GM18499 (cell line): Measurements from ENCODE around the gene AOPEP.

Experiments
- ATAC-seq: cut with Tn5 transposase; IDR thresholded peaks from one replicate; pipeline ENCODE4 v1.9.1; 2021; ENCODE audit warnings: moderate number of reproducible peaks; ENCODE audit not compliant: insufficient read depth, unreplicated experiment

AOPEP gene, protein sequence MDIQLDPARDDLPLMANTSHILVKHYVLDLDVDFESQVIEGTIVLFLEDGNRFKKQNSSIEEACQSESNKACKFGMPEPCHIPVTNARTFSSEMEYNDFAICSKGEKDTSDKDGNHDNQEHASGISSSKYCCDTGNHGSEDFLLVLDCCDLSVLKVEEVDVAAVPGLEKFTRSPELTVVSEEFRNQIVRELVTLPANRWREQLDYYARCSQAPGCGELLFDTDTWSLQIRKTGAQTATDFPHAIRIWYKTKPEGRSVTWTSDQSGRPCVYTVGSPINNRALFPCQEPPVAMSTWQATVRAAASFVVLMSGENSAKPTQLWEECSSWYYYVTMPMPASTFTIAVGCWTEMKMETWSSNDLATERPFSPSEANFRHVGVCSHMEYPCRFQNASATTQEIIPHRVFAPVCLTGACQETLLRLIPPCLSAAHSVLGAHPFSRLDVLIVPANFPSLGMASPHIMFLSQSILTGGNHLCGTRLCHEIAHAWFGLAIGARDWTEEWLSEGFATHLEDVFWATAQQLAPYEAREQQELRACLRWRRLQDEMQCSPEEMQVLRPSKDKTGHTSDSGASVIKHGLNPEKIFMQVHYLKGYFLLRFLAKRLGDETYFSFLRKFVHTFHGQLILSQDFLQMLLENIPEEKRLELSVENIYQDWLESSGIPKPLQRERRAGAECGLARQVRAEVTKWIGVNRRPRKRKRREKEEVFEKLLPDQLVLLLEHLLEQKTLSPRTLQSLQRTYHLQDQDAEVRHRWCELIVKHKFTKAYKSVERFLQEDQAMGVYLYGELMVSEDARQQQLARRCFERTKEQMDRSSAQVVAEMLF

DNA sequence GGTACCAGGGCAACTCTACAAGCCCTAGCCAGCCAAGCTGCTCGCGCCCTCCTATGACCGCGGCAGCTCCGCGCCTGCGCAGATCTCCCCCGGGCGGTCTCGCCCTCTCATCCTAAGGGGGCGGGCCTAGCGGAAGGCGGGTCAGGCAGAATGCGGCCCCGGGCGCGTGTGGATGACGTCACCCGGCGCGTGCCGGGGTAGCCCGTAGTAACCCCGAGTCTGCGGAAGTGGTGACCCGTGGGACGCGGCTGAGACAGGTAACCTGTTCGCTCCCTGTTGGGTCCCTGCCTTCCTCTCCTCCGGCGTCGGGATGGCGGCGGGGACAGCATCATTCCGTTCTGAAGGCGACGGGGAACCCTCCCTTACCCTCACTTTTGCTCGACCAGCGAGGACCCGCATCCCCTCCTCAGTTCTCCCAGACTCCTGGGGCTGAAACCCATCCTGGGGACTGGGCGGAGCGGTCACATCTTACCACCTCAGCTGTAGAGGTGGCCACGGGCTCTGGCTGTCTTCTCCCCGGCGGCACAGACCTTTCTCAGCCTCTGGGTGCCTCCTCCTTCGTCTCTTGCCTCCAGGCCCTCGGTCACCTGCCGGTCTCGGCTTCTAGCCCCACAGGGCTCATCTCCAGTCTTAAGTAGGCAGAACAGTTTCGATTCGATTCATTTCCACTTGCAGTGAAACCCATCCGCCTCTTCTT, at the start of gene AOPEP:
TSS of gene AOPEP (plus strand) at position 205 of the 697 bp plus-strand sequence. CDS start 33,085 bp downstream, outside the sequence.
- ATAC-seq: peak; percentile 89

DNA sequence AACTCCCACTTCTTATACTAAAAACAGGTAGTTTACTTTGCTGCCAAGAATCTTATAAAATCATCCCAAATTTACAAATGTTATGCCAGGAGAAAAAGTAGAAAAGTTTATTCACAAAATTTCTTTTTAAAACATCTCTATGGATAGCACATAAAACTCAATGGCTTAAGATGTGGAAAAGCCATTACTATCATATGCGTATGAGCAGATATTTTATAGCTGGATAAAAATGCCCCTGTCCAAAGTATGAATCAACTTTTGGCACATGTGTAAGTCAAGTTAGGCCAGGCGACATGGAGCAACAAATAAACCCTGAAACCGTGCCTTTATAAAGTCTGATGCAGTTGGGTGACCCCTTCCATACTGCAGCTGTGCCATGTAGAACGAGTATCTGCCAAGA, 48.6 kb upstream of the AOPEP start:
- no peak for ATAC-seq

GRCh38 chr9:94679587-94679986, 46.9 kb upstream of the AOPEP start:
- ATAC-seq: no peak

DNA sequence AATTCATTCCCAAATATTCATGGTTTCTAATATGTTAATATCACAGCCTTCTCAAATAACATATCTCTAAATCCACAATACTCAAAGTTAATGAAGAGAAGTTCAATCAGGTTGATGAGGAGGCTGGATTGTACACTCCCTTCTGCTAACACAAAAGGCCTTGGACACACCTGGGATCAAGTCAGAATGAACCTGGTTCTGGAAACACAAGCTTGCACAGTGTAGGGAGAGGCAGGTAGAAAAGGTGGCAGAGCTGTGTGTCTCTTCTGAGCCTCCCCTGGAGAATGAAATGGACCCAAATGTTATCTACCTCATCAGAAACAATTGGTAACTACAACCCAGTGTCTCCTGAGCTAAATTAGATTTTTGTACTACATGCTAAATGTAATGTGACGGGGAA, 46.5 kb upstream of the AOPEP start:
- no peak for ATAC-seq

DNA sequence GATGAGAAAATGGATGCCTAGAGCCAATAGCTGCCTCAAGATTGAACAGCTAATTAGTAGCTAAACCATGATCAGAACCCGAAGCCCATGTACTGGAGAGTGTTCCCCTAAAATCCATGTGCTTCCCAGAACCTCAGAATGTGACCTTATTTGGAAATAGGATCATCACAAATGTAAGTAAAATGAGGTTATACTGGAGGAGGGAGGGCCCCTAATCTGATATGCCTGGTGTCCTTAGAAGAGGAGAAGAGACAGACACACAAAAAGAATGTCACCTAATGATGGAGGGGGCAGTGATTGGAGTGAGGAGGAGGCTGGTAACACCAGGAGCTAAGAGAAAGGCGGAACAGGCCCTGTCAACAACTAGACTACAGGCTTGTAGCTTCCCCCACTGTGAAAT, 45.9 kb upstream of the AOPEP start:
- no peak for ATAC-seq

- ATAC-seq: no peak
Measured at GRCh38 chr9:94681508-94681907, 45.0 kb upstream of the AOPEP start.

DNA sequence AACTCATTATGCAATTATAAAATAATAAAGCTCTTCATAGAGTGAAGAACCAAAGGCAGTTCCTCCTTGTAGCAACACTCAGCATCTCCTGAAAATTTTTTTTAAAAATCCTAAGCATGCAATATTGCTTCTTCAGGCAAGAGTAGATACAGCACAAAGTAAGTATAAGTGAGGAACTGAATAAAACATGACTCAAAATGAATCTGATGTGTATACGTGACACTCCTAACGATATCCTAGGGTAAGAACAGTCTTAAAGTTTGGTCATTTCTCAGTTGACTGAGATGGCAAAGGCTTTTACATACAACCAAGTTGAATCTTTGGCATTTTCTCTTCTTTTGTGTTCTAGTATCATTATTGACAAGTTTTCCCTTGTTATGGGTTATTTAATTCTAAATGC, 41.1 kb upstream of the AOPEP start:
- ATAC-seq: no peak

DNA sequence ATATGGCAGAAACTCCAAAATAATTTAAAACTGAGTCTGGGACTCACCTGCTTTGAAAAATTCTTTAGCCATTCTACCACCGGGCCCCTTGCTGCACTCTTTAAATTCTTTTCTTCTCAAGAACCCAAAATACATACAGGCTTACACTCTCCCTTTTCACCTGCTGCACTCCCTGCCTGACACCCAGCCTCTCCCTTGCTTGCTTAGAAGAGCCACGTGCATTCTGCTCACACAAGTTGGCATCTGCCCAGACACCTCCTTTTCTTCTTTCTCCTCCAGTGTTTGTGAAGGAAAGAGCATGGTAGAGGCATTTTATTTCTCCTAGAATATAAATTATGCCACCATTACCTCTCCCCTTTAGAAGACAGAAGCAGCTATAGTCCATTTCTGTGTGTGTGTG, 39.0 kb upstream of the AOPEP start:
- no peak for ATAC-seq

GRCh38 chr9:94690344-94690743, 36.2 kb upstream of the AOPEP start:
- ATAC-seq: no peak

- no peak for ATAC-seq
Measured at GRCh38 chr9:94692601-94693000, 33.9 kb upstream of the AOPEP start.

DNA sequence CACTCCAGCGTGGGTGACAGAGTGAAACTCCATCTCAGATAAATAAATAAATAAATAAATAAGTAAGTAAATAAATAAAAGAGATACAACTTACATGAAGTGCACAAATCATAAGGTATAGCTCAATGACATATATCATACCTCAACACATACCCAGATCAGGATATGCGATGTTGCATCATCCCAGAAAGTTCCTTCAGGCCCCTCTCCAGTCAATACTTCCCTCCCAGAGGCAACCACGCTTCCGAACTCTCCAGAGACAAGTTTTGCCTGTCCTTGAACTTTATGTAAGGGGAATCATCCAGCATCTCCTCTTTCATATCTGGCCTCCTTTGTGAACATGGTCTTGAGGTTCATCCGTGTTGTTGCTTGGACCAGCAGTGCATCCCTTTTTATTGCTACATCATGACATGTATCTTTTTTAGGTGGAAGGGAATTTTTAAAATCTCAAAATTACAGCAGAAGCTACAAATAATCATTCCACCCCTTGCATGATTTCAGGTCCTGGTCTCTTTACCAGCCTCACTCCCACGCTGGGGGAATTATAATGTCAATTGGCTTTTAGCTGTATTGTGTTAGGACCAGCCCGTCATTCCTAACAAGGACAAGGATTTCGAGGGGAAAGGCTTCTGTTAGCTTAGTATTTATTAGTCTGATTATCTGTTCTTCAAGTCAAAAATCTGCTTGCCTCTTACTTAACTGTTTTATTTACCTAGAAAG, 32.9 kb upstream of the AOPEP start:
- no peak for ATAC-seq

- ATAC-seq: no peak
Measured at GRCh38 chr9:94696545-94696944, 30.0 kb upstream of the AOPEP start.

DNA sequence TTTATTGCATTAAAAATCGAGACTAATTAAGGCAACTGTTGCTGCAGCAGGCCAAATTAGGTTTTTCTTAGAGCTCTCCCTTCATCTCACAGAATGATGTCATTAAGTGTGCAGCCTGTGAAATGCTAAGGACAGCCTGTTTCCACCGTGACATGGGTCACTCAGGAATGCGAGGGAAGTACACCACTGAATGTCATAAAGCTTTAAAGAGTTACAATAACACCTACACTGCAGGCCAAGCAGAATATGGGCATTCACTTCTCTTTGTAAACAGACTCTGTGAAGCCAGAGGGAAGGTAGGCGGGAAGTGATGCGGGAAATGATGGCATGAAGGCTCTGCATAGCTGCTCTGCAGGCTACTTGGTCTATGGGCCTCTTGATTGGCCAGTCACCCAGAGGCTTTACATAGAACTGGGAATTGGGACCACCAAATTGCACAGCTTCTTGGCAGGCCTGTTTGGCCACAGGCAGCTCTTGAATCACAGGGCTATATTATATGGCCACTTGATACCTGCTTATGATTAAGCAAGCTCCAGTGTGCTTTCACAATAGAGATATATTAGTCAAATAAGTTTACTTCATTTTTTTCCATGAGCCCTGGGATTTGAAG, 28.4 kb upstream of the AOPEP start:
- no peak for ATAC-seq

DNA sequence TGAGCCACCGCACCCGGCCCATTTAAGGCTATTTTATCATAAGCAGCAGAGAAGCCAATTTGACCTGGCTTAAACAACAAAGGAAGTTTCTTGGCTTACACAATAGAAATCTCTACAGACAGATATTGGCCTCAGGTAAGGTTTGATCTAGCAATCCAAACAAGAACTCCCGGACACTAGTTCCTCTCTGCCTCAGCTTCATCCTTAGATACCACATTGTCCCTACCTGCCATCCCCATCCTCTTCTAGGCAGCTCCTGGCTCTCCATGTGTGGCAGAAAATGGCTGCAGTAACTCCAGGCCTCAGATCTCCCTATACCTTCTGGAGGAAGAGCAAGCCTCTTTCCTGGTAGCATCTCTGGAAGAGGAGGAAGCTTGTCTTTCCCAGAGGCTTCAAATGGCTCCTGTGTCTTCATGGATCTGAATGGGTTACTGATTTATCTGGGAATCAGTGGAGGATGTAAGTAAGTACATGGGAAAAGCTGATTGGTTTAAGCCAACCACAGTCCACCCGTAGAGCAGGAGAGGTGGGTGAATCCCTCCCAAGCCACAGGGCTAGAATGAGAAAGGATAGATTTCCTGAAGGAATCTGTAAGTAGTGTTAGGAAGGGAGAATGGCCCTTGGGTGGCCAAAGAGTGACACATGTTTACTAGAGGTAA, 26.7 kb upstream of the AOPEP start:
- no peak for ATAC-seq

DNA sequence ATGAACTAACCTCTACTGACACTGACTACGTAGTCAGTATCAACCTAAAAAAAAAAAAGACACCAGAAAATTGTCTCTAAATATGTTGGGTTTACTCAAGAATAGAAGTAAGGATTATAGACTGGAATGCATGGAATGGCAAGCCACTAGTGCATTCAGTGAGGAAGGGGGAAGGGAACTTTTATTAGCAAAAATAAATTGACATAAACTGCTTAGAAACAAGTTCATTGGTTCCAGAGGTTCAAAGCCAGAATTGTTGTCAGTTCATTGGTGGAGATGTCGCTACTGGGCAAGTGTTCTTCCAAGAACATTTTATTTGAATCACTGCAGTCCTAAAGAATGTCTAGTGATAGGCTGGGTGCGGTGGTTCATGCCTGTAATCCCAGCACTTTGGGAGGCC, 26.1 kb upstream of the AOPEP start:
- ATAC-seq: no peak

- no peak for ATAC-seq
Measured at GRCh38 chr9:94703488-94704140, 22.9 kb upstream of the AOPEP start.

DNA sequence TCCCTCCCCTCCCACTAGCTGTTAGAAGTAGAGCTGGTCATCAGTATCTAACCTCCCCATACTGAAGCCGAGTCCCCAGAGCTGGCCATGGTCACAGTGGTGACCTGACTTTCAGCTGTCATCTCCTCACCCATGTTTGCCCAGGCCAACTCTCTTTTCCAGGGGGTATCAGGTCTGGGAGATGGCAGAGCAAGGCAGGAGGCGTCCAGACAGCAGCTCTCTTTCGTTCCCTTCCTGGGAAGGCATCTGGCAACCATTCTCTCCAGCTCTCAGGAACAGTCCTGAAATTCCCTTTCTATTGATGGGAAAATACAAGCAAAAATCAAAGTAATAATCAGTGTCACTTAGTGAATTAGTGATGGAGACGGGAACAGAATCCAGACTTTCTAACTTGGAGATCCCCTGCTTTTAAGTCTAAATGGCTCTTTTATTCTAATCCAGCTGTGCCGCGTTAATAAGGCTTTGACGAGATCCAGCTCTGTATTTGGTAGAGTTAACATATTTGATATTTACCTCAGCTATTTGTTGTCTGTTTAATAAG, 21.3 kb upstream of the AOPEP start:
- no peak for ATAC-seq

DNA sequence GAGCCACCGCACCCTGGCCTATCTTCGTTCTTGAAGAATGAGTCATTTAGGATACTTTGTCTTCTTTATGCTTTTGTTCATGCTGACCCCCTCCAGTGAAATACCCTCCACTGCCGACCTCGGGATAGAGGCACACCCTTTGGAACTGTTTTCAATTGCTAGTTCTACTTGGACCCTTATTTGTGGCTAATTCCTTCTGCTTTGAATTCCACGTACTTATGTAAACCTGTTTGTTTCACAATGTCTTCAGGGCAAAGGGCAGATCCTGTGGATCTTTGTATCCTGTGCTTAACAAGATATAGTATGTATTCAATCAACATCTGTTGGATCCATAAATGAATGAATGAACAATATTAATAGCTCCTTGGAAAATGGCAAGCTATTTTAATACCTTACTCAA, 19.6 kb upstream of the AOPEP start:
- ATAC-seq: no peak
